ENCODE data around the gene ESYT1. TPM values are rescaled to one million over a fixed set of nuclear protein-coding genes. Genes with fewer than 3 reads are reported as not detected.

Gene ESYT1
- total RNA-seq, 1 experiment from 2014 or later, result 152 TPM

DNA sequence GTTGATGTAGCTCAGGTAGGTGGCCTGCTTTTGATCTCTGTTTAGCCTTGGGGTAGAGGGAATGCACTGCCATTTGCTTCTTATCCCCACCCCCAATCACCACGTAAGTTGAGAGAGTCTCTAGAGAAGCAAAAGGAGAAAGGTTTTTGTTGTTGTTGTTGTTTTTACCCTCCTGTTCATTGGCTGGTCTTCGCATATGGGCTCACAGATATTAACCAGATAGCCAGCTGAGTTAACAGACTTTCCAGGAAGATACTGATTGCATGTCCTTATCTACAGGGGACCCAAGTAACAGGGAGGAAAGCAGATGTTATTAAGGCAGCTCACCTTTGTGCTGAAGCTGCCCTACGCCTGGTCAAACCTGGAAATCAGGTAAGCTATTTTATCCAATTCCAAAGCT, 20.8 kb upstream of the ESYT1 start:
- intact Hi-C loops (cut with micrococcal nuclease; ENCODE audit: unreplicated experiment), result no loop called here

DNA sequence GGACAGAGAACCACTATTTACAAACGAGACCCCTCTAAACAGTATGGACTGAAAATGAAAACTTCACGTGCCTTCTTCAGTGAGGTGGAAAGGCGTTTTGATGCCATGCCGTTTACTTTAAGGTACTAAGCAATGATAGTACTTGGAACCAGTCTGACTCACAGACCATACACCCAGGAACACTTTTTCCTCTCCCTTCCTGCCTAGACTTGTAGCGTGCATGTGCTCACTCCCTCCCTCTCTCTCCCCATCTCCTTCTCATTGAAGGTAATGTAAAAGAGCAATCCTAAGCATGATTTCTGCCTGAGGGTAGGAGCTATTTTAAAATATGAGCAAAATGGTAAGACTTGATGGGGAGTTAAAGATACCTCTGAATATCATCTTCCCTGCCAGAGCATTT, 17.5 kb upstream of the ESYT1 start:
- no peak for ATAC-seq
- TF ChIP-seq, protein P1, sequence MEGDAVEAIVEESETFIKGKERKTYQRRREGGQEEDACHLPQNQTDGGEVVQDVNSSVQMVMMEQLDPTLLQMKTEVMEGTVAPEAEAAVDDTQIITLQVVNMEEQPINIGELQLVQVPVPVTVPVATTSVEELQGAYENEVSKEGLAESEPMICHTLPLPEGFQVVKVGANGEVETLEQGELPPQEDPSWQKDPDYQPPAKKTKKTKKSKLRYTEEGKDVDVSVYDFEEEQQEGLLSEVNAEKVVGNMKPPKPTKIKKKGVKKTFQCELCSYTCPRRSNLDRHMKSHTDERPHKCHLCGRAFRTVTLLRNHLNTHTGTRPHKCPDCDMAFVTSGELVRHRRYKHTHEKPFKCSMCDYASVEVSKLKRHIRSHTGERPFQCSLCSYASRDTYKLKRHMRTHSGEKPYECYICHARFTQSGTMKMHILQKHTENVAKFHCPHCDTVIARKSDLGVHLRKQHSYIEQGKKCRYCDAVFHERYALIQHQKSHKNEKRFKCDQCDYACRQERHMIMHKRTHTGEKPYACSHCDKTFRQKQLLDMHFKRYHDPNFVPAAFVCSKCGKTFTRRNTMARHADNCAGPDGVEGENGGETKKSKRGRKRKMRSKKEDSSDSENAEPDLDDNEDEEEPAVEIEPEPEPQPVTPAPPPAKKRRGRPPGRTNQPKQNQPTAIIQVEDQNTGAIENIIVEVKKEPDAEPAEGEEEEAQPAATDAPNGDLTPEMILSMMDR (IDR thresholded peaks at IDR 0.05), result no peak
- TF ChIP-seq SIN3A (IDR thresholded peaks at IDR 0.05; ENCODE audit: borderline replicate concordance, insufficient read depth, low read depth, low read length) (no peak), POLR2AphosphoS5 (IDR thresholded peaks at IDR 0.05; ENCODE audit: low read depth, low read length) (no peak)
- TF ChIP-seq, protein P2, sequence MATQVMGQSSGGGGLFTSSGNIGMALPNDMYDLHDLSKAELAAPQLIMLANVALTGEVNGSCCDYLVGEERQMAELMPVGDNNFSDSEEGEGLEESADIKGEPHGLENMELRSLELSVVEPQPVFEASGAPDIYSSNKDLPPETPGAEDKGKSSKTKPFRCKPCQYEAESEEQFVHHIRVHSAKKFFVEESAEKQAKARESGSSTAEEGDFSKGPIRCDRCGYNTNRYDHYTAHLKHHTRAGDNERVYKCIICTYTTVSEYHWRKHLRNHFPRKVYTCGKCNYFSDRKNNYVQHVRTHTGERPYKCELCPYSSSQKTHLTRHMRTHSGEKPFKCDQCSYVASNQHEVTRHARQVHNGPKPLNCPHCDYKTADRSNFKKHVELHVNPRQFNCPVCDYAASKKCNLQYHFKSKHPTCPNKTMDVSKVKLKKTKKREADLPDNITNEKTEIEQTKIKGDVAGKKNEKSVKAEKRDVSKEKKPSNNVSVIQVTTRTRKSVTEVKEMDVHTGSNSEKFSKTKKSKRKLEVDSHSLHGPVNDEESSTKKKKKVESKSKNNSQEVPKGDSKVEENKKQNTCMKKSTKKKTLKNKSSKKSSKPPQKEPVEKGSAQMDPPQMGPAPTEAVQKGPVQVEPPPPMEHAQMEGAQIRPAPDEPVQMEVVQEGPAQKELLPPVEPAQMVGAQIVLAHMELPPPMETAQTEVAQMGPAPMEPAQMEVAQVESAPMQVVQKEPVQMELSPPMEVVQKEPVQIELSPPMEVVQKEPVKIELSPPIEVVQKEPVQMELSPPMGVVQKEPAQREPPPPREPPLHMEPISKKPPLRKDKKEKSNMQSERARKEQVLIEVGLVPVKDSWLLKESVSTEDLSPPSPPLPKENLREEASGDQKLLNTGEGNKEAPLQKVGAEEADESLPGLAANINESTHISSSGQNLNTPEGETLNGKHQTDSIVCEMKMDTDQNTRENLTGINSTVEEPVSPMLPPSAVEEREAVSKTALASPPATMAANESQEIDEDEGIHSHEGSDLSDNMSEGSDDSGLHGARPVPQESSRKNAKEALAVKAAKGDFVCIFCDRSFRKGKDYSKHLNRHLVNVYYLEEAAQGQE (IDR thresholded peaks at IDR 0.05; ENCODE audit: insufficient read depth in 1 of 2, low read depth in 2 of 2, low read length in 1 of 2), result no peak
- ChIA-PET CTCF (no interaction called here), POLR2A (no interaction called here)
- no peak for DNase-seq (ENCODE audit: low read depth, low spot score)
- Histone ChIP-seq H3K36me3 (ENCODE audit: control insufficient read depth, insufficient read depth, low read length) (peaks cover 45% of the 10 kb centered on the region), H3K4me1 (ENCODE audit: control insufficient read depth, insufficient read depth, low read length) (peaks cover 22% of the 10 kb centered on the region), H3K4me3 (ENCODE audit: low read depth in 2 of 2, low read length in 2 of 2) (no peak overlapping the region), H3K27ac (ENCODE audit: low read length) (no peak overlapping the region), H3K27me3 (ENCODE audit: control insufficient read depth, insufficient read depth, low read length) (no peaks in the 10 kb centered on the region), H3K9me3 (ENCODE audit: control insufficient read depth, insufficient read depth, low read depth, low read length) (no peaks in the 10 kb centered on the region)
- BruUV-seq (replicated peaks), result no TSS peak
- intact Hi-C loops (cut with micrococcal nuclease; ENCODE audit: unreplicated experiment), result loop anchor here (10.0 kb wide), 1 partner anchor 66 kb away; the partner anchor contains the start of gene RPS26
- in situ Hi-C loops (cut with HindIII; ENCODE audit: low pct_unique_long_range_greater_than_20kb, low sequenced_read_pairs), result no loop called here

More for the DNA sequence above, 20.8 kb upstream of the ESYT1 start:
- CTCF ChIA-PET, result no interaction called here
- in situ Hi-C loops (cut with HindIII; ENCODE audit: low pct_unique_long_range_greater_than_20kb, low sequenced_read_pairs), result no loop called here
- Histone ChIP-seq H3K4me1 (ENCODE audit: control insufficient read depth, insufficient read depth, low read length) (peaks cover 20% of the 10 kb centered on the region), H3K4me3 (ENCODE audit: low read depth in 2 of 2, low read length in 2 of 2) (no peak overlapping the region), H3K36me3 (ENCODE audit: control insufficient read depth, insufficient read depth, low read length) (peaks cover 47% of the 10 kb centered on the region), H3K27me3 (ENCODE audit: control insufficient read depth, insufficient read depth, low read length) (no peaks in the 10 kb centered on the region), H3K27ac (ENCODE audit: low read length) (no peak overlapping the region), H3K9me3 (ENCODE audit: control insufficient read depth, insufficient read depth, low read depth, low read length) (no peaks in the 10 kb centered on the region)
- TF ChIP-seq TCF7L2 (IDR thresholded peaks at IDR 0.05; ENCODE audit: low read depth, low read length) (no peak), POLR2AphosphoS5 (IDR thresholded peaks at IDR 0.05; ENCODE audit: low read depth, low read length) (no peak), SIN3A (IDR thresholded peaks at IDR 0.05; ENCODE audit: borderline replicate concordance, insufficient read depth, low read depth, low read length) (no peak)
- TF ChIP-seq, protein P1 (IDR thresholded peaks at IDR 0.05), result no peak
- TF ChIP-seq, protein P2 (IDR thresholded peaks at IDR 0.05; ENCODE audit: insufficient read depth in 1 of 2, low read depth in 2 of 2, low read length in 1 of 2), result no peak
- ATAC-seq, result no peak
- DNase-seq (ENCODE audit: low read depth, low spot score), result no peak
- POLR2A ChIA-PET, result no interaction called here
- BruUV-seq (replicated peaks), result no TSS peak
